A673 (cell line): ENCODE measurements around the gene NRM.

Experiments
- CTCF ChIP-seq: fragments of 300-800, 200-600 bp; sonication (generic); conservative IDR thresholded peaks from 2 replicates; pipeline ENCODE4 v1.5.1; 2017; ENCODE audit warnings: low read depth, mild to moderate bottlenecking, antibody characterized with exemption, low read length, moderate library complexity, mixed read lengths
- EZH2 ChIP-seq: fragments of 200-600 bp; sonication (generic); IDR thresholded peaks from 2 replicates; pipeline ENCODE4 v1.6.1; 2017; ENCODE audit warnings: borderline replicate concordance, low read depth, mild to moderate bottlenecking, mixed read lengths, antibody characterized with exemption, low read length; ENCODE audit not compliant: poor library complexity, severe bottlenecking

GRCh38 chr6:30725713-30726505 is 35.1 kb upstream of the NRM start:
- TF ChIP-seq EZH2 (no peak), CTCF (no peak)
